Right atrium auricular region (tissue), 2 donors: ENCODE measurements around the gene HS3ST3A1. TPM values are rescaled to one million over a fixed set of nuclear protein-coding genes. Genes with fewer than 3 reads are reported as not detected.

Experiments
- DNase-seq: peaks from one replicate; pipeline ENCODE4 v3.0.0-alpha.2; 2019; ENCODE audit warnings: low spot score
- H3K27ac ChIP-seq, 2 donors: fragments of 200-600 bp; sonication (generic); 1 replicate in 1 of 2; 2 replicates in 1 of 2; pipeline ENCODE4 v1.5.1; 2016 to 2019
- H3K27me3 ChIP-seq, 2 donors: fragments of 200-600 bp; sonication (generic); one replicate each; pipeline versions ENCODE4 v1.5.1 to v1.6.0; 2017 to 2019
- H3K36me3 ChIP-seq: fragments of 200-600 bp; sonication (generic); one replicate; pipeline ENCODE4 v1.5.1; 2016
- H3K4me1 ChIP-seq, 2 donors: fragments of 200-600 bp; sonication (generic); one replicate each; pipeline versions ENCODE4 v1.5.1 to v1.6.0; 2017 to 2019
- H3K4me3 ChIP-seq, 2 donors: fragments of 200-600 bp; sonication (generic); 1 replicate in 1 of 2; 2 replicates in 1 of 2; pipeline ENCODE4 v1.5.1; 2017 to 2019; ENCODE audit warnings: mild to moderate bottlenecking in 1 of 2, moderate library complexity in 1 of 2
- H3K9me3 ChIP-seq, 2 donors: fragments of 200-600 bp; sonication (generic); one replicate each; pipeline ENCODE4 v1.5.1; 2019
- total RNA-seq, 2 donors: library from RNA; depleted of rRNA; stranded (reverse); fragments of >200 nt; gene quantifications; one replicate each; pipeline ENCODE4 v1.1.0, GENCODE V29; 2016
- TF ChIP-seq, protein P1 (sequence below), 2 donors: fragments of 200-600 bp; sonication (generic); IDR thresholded peaks; one replicate each; pipeline ENCODE4 v1.5.1; 2019; ENCODE audit warnings: antibody characterized with exemption in 2 of 2

HS3ST3A1 gene
- total RNA-seq, 2 donors from 2014 or later: 5.6 TPM; not detected in 1

DNA sequence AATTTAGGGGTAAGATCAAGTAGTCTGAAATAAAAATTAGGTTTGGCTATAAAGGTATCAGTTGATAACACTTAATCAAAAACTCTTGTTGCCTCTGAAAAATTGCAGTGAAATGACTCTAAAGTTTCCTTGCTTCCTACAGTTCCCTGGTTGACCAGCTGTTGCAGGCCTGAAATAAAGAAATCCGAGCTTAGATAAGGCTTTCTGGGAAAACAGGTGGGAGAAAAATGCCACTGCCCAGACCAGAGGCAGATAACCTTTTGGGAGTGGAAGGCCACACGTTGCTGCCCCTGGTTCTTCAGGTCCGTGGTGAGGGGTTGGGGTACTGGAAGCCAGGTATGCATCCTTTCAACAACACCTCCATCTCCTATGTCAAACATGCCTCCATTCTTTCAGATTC is 111.3 kb downstream of the HS3ST3A1 start:
- DNase-seq: no peak
- H3K36me3 ChIP-seq: no peaks in the 10 kb centered on the region
- no peaks in the 10 kb centered on the region for H3K4me1 ChIP-seq
- no peaks in the 10 kb centered on the region for H3K27me3 ChIP-seq
- no peak overlapping the region for H3K4me3 ChIP-seq
- no peak overlapping the region for H3K27ac ChIP-seq
- H3K9me3 ChIP-seq: no peaks in the 10 kb centered on the region
- TF ChIP-seq, protein P1, sequence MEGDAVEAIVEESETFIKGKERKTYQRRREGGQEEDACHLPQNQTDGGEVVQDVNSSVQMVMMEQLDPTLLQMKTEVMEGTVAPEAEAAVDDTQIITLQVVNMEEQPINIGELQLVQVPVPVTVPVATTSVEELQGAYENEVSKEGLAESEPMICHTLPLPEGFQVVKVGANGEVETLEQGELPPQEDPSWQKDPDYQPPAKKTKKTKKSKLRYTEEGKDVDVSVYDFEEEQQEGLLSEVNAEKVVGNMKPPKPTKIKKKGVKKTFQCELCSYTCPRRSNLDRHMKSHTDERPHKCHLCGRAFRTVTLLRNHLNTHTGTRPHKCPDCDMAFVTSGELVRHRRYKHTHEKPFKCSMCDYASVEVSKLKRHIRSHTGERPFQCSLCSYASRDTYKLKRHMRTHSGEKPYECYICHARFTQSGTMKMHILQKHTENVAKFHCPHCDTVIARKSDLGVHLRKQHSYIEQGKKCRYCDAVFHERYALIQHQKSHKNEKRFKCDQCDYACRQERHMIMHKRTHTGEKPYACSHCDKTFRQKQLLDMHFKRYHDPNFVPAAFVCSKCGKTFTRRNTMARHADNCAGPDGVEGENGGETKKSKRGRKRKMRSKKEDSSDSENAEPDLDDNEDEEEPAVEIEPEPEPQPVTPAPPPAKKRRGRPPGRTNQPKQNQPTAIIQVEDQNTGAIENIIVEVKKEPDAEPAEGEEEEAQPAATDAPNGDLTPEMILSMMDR (IDR thresholded peaks at IDR 0.05): no peak

- Histone ChIP-seq H3K27ac (no peak overlapping the region), H3K27me3 (no peaks in the 10 kb centered on the region), H3K4me3 (no peak overlapping the region), H3K9me3 (peaks cover 0 to 11% of the 10 kb centered on the region in 2 donors), H3K36me3 (no peaks in the 10 kb centered on the region), H3K4me1 (no peaks in the 10 kb centered on the region)
- TF ChIP-seq, protein P1 (IDR thresholded peaks at IDR 0.05): no peak
- no peak for DNase-seq
These were observed 116.4 kb downstream of the HS3ST3A1 start for GRCh38 chr17:13485327-13485726.

DNA sequence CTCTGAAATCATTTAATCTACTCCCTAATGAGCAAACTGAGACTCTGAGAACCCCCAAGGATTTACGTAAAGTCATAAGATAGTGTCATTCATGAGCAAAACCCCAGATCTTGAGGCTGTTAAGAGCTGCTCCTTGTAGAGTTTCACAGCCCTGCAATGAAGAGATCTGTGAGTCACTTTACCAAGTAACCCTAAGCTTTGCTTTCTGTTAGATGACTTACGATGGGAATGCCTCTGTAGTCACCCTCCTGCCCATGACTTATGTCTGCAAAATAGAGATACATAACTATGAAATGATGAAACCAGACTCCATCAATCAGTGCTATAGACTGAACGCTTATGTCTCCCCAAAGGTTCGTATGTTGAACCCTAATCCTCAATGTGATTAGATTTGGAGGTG is 117.7 kb downstream of the HS3ST3A1 start:
- DNase-seq: no peak

DNA sequence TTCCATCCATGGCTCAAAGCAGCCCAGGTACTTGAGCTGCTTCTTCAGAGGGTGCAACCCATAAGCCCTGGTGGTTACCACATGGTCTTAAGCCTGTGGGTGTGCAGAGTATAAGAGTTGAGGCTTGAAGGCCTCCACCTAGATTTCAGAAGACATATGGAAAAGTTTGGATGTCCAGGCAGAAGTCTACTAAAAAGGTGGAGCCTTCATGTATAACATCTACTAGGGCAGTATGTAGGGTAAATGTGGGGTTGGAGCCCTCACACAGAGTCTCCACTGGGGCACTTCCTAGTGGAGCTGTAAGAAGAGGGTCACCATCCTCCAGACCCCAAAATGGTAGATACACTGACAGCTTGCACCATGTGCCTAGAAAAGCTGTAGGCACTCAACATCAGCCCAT is 120.9 kb downstream of the HS3ST3A1 start:
- H3K4me1 ChIP-seq: no peaks in the 10 kb centered on the region
- no peaks in the 10 kb centered on the region for H3K27me3 ChIP-seq
- no peak for DNase-seq
- H3K9me3 ChIP-seq: peaks cover 0 to 20% of the 10 kb centered on the region in 2 donors
- no peak overlapping the region for H3K27ac ChIP-seq
- H3K4me3 ChIP-seq: no peak overlapping the region
- TF ChIP-seq, protein P1 (IDR thresholded peaks at IDR 0.05): no peak
- H3K36me3 ChIP-seq: no peaks in the 10 kb centered on the region

More for the DNA sequence above, 117.7 kb downstream of the HS3ST3A1 start:
- Histone ChIP-seq H3K36me3 (no peaks in the 10 kb centered on the region), H3K4me3 (no peak overlapping the region), H3K4me1 (no peaks in the 10 kb centered on the region), H3K27me3 (no peaks in the 10 kb centered on the region), H3K27ac (no peak overlapping the region), H3K9me3 (peaks cover 0 to 20% of the 10 kb centered on the region in 2 donors)
- TF ChIP-seq, protein P1 (IDR thresholded peaks at IDR 0.05): no peak

GRCh38 chr17:13478326-13478830 is 123.4 kb downstream of the HS3ST3A1 start:
- no peaks in the 10 kb centered on the region for H3K36me3 ChIP-seq
- no peak for DNase-seq
- H3K27ac ChIP-seq: no peak overlapping the region
- TF ChIP-seq, protein P1 (IDR thresholded peaks at IDR 0.05): no peak
- H3K9me3 ChIP-seq: peaks cover 0 to 20% of the 10 kb centered on the region in 2 donors
- H3K4me3 ChIP-seq: no peak overlapping the region
- H3K4me1 ChIP-seq: no peaks in the 10 kb centered on the region
- no peaks in the 10 kb centered on the region for H3K27me3 ChIP-seq

- Histone ChIP-seq H3K27me3 (no peaks in the 10 kb centered on the region), H3K27ac (no peak overlapping the region), H3K4me1 (no peaks in the 10 kb centered on the region), H3K36me3 (no peaks in the 10 kb centered on the region), H3K9me3 (peaks cover 0 to 20% of the 10 kb centered on the region in 2 donors), H3K4me3 (no peak overlapping the region)
- DNase-seq: no peak
- TF ChIP-seq, protein P1 (IDR thresholded peaks at IDR 0.05): no peak
These were observed 124.5 kb downstream of the HS3ST3A1 start for GRCh38 chr17:13477180-13477611.
